GM18519 (cell line): Measurements from ENCODE around the gene SYNDIG1L.

Experiments used
- ATAC-seq: cut with Tn5 transposase; IDR thresholded peaks from one replicate; pipeline ENCODE4 v1.9.1; 2021; ENCODE audit warnings: mild to moderate bottlenecking, moderate library complexity; ENCODE audit not compliant: unreplicated experiment, low FRiP score

The SYNDIG1L gene

DNA sequence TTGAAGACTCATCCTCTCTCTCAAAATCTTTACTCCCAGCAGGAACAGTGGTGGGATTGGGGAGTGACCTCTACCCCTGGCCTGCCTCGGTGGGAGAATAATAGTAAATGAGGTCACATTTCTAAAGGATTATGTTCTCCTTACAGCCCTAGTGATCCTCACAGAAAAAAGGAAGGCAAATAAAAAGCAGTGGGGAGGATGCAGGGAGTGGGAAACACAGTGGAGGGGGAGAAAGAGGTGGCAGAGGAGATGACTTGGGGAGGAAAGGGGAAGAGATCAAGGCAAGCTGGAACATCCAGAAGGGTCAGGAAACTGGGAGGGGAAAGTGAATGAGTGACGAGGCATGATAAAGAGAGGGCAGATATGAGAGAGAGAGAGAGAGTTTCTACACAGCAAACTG is 8.3 kb upstream of the SYNDIG1L start:
- no peak for ATAC-seq

DNA sequence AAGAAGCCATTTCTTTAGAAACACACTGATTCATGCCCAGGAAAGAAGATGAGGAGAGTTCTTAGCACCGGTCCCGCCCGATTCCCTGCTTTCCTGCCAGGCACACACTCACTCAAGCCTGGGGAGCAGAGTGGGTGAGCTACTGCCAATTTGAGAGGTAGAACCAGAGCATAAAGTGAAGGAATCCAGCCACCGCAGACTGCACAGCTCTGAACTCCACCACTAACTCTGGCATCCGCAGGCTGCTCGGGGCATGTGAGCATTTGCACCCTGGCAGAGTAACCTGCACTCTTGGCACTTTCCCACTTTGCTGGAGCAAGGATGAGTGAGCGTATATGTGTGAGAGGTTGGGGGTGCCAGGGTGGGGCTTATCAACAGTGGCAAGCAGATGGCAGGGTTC is 4.0 kb upstream of the SYNDIG1L start:
- no peak for ATAC-seq

DNA sequence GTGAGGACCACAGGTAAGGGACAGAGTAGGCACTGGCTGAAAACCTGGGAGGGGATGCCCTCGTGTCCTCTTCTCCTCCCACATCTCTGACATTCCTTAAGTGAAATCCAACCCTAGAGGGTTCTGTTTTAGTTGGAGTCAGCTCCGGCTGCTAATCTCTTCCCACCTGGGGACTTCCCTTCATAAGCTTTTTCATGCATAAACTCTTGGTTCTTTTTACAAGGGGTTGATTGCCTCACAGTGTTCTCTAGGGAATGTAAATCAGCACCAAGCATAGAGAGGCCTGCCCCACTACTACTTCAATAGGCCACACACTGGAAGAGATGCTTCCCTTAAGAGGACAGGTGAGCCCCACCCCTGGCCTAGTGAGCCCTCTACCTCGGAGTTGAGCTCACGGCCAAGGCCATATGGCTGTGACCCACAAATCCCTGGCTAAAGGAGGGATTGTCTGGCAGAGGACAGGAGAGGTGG is 3.2 kb upstream of the SYNDIG1L start:
- ATAC-seq = no peak

DNA sequence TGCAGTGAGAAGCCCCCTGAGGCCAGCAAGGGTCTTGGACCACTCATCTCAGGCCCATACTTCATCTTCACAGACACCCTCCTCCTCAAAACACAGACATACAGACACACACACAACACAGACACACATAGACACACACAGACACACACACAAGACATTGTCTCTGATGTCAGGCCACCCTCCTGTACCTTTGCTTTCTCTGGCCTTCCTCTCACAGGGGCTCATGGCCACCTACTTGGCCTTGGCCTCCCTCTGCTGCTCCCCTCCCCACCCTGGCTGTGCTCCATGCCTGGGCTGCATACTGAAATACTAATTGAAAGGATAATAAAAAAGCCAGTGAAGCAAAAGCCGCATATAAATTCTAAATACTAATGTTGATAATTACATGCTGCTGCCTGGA is 1.6 kb upstream of the SYNDIG1L start:
- ATAC-seq = no peak

DNA sequence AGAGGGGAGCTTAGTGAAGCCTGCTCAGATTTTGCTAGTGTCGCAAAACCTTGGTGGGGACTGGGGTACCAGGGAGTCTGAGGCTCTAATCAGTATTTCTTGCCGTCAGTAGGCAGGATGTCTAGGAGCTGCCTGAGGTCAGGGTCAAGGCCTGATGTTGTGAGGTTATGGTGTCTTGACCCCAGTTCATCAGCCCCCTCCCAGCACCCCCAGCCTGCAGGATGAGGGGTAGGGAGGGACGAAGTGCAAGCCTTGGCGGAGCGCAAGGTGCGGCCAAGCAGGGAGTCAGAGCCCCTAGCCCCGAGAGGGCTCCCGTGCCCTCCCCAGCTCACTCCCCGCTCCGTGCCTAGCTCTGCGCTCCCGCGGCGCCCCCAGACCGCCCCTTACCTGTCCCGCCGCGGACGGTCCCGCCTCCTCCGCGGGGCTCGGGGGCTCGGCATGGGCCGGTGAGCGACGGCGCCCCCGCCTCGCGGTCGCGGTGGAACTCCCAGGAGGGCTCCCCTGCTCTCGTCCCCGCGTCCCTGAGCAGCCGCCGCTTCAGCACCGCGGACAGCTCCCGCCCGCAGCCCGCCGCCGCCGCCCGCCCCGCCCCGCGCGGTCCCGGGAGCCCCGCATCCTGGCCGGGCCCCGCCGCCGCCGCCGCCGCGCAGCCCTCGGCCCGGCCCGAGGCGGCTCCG is 347 bp downstream of the SYNDIG1L start:
- ATAC-seq = no peak

DNA sequence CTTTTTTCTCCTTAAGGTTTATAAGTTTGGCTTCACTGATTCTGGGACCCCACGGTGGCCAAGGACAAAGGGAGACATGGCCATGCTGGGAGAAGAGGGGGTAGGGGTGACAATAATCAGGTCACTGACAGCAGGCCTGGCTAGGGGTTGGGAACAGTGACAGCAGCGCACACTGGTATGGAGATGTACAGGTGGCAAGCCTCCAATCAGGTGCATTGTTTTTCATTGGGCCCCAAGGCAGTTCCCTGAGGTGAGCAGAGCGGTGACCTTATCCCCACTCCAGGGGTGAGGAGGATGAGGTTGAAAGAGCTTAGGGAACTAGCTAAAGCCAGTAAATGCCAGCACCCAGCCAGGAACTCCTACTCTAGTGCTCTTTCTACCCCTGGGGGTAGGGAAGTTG is 1.4 kb downstream of the SYNDIG1L start:
- ATAC-seq = no peak

DNA sequence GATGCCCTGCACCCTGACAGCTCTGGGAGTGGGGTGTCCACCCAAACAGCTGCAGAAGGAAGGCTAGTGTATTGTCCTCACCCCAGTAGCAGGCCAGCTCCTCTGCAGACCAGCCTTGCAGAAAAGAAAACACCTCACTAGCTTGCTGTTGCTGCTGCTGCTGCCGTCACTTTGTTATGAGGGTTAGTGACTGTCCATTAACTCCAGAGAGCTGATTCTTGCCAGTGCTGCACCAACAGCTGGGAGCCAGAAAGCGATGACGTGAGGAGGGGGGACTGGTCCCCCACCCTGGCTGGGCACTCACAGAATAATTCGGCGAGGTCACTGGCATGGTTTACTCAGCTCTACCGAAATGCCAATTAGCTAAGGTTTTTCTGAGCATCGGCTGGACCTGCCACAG is 2.8 kb downstream of the SYNDIG1L start:
- no peak for ATAC-seq

DNA sequence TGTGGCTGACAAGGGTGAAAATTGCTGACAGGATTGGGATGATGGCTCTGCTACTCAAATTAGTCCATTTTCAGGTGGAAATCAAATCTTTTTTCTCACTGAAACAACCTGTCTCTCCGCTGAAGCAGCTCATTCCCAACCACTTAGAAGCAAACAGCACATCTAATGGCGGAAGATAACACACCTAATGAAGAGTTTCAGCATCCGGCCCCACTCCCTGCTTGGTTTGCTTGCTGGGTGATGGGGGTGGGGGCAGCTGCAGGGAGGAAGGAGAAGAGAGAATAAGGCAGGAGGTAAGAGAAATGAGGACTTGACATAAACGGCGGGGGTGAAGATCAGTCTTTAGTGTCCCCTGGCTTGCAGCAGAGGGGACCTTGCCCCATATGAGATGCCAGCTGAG is 4.0 kb downstream of the SYNDIG1L start:
- no peak for ATAC-seq

DNA sequence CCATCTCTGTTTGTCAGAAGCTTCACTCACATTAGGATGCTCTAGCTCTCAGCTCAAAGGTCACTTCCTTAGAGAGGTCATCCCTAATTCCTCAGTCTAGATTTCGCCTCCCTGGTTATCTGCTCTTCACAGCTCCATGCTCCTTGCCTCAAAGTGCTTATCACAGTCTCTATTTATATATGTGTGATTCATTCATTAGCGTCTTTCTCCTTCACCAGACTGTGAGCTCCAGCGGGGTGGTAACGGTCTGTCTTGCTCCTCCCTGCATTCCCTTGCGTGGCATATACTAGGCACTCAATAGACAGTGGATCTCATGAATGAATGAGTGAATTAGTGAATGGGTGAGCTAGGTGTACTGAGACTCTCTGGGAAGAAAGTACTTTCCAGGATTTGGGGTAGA is 6.9 kb downstream of the SYNDIG1L start:
- ATAC-seq = no peak

DNA sequence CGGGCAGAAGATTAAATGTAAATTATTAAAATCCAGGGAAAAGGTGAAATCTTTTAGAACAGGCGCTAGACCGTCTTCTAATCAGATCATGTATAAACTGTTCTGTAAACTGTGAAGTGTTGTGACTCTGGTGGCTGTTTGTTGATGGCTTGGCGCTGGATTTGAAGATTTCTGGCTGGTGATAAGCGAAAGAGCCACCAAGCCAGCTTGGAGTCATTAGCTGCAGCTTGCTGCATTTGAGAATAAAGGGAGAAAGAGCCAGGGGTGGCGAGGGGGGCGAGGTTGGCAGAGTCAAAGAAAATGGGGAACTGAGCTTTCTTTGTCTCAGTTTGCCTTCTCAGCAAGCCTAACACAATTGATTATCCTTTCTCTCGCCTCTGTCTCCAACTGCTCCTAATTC is 8.0 kb downstream of the SYNDIG1L start:
- no peak for ATAC-seq

DNA sequence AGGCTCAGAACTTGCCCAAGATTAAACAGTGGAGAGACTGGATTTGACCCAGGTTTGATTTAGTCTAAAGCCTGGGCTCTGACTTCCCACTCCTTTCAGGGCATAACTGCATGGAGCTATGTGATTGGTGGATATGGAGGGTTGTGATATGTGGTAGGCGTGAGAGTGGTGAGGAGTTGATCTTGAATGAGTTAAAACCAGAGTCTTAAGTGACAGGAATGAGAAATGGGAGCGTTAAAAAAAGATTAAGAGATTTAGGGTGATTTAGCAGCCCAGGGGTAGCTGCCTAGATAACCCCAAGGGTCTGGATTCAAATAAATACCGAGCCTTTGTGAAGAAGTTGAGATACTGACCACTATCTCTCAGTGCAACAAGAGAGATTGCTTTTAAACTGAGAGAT is 8.4 kb downstream of the SYNDIG1L start:
- no peak for ATAC-seq

DNA sequence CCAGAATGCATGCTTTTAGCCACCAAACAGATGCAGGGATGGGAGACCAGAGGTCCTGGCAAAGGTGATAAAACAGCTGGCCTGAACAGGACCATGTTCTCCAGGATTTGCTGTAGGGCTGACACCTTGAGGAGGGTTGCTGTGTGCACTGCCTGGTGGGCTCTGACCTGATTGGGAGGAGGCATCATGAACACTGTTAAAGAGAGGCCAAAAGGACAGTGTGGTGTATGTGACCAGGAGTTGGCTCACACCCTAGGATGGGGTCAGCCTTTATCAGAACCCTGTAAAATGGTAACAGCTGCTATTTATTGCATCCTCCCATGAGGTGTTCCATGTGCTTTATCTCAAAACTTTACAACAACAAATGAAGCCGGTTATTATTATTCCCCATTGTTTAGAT is 8.8 kb downstream of the SYNDIG1L start:
- ATAC-seq = no peak

DNA sequence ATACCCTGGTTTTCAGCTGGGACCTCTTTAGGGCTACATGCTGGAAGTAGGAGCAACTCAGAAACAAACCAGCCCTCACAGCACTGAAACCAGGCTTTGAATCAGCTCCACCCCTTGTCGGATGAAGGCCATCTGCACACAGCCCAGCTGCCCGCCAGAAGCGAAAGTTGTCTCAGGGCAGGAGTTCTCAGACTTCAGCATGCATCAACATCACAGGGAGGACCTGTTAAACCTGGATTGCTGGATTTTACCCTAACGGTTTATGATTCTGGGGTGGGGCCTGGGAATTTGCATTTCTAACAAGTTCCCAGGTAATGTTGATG is 10.9 kb downstream of the SYNDIG1L start:
- ATAC-seq = no peak

DNA sequence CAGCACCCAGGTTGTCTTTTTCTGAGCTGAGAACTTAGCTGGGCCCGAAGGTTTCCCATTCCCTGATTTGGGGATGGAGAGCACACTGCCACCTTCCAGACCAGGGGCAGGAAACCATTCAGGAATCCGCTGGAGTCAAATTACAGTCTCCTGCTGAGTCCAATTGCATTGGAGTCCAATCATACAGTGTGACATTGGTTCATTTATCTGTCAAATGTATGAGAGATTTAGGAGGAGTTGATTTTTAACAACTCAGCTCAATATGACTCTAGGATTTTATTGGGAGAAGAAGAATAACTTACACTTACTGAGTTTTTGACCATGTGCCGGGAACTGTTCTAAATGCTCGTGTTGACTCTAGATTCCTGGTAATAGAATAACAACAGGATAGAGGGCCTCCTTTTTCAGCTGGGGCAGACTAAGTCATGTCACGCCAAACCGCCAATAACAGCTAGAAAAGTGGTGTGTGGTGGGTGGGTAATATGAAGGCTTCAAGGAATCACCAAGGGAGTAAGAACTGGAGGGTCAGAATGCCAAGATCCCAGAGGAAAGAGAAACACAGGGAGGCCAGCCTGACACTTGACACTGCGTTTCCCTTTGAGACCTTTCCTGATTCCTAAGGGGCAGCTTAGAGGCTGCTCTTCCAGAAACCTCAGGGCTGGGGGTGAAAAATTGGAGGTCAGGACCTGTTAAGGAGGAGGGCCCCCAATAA is 11.5 kb downstream of the SYNDIG1L start:
- ATAC-seq = no peak

DNA sequence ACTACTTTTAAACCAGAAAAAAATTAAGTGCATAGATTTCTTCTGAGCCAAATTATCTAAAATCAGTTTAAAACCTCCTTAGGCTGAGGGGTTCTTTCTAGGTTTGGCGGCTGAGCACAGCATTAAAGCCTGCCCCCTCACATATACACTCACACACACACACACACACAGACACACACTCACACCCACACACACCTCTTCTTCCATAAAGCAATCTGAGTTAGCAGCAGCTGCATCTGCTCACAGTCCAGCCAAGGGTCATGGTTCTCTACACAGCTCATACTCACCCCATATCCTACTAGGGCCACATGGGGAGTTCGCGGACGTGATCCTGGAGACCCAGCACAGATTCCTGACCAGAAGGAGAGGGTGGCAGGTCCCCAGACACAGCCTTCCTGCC is 12.4 kb downstream of the SYNDIG1L start:
- no peak for ATAC-seq

DNA sequence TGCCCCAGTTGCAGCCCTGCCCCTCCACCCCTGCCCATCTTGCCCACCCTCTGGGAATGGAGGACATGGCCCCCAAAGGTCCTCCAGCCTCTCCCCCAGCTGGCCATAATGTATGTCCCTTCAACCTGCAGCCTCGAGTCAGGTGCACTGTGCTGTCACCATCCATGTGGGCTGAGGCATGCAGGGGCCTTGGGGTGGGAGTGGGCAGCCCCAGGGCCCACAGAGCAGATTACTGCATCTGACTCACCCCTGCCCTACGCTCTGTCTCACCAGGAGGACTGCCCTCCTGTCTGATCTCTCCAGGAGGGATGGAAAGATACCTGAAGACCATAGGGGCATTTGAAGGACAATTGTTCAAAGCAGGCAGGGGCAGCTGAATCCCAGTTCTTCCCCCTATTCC is 13.3 kb downstream of the SYNDIG1L start:
- no peak for ATAC-seq

DNA sequence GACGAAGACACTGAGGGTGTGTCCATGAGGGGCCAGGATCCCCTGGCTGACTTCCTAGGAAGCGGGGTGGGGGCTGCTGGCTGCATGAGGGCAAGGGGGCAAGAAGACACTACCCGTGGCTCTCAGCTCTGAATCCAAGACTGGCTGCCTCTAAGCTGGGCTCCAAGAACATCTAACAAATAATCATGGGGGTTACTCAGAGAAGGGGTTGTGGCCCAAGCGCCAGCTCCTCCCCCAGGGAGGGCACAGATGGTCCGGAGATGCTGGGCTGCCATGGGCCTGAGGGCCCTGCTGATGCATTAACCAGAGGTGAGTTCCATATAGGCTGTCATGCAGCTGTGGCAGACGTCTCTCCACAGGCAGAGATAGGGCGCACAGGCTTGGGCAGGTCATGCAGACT is 14.3 kb downstream of the SYNDIG1L start:
- no peak for ATAC-seq

DNA sequence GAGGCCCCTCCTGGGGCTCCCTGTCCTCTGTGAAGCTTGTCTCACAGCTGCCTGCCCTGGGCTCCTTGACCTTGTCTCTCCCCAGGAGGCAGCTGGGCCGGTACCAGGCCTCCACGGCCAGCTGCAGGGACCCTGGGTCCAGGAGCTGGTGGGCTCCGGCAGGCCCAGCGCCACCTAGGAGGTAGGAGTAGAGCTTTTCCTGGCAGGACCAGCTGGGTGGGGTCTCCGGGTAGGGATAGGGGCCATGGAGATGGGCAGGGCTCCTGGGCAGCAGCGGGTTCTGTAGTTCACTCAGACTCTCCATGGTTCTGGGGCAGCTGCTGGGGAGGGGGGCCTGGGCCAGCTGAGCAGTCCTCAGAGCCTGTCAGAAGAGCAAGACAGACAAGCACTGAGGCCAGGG is 16.6 kb downstream of the SYNDIG1L start:
- no peak for ATAC-seq

DNA sequence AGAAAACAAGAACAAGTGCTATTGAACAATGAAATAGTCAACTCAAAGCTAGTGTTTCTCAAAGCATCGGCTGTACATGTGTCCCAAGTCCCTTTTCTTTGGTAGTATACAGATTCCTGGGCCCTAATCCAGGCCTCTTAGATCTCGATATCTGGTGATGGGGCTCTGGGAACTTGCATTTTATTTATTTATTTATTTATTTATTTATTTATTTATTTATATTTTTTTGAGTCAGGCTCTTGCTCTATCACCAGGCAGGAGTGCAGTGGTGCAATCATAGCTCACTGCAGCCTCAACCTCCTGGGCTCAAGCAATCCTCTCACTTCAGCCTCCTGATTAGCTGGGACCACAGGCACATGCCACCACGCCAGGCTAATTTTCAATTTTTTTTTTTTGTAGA is 17.1 kb downstream of the SYNDIG1L start:
- no peak for ATAC-seq

DNA sequence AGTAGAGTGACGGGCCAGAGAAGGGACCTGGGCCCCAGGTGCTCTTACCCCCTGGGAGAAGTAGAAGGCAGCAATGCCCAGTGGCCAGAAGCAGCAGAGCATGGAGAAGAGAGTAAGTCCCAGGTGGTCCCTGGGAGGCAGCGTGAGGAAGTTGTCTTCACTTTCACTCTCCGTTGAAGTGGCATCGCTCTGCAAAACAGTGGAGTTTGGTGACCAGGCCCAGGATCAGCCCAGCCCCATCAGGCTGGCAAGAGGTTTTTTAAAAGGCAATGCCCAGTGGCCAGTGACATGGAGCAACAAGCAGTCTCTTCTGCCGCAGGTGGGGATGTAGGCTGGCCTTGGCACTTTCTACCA is 18.2 kb downstream of the SYNDIG1L start:
- no peak for ATAC-seq

DNA sequence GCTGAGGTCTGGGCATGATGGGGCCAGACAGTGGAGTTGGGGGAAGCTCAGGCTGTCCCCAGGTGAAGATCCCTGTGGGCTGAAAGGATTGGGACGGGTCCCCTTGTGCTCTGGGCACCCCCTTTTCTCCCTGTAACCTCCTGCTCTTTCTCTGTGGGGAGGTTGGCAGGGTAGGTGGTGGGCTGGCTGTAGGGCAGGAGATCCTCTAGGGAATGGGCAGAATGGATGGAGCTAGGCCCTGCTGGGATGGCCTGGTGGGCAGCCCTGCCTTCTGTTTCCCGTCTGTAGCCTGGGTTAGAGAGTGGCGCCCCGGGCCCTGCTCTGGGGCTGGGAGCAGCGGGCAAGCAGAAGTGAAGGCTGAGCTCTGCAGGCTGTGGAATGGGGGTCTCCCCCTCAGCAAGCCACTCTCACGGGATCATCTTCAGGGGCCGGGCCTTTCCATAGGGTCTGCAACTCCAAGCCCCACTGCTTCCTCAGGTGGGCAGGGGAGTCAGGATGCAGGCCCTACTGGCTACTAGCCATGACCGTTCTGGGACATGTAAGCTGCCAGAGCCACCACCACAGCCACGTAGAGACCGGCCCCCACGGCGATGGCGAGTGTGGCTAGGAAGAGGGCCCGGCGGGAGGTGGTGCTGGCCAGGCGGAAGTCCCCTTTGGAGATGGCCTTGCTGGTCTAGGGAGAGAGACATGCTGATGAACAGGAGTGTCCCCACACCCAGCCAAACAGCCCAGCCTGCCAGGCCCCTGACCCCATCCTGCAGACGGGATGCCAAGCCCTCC is 18.8 kb downstream of the SYNDIG1L start:
- ATAC-seq = no peak

DNA sequence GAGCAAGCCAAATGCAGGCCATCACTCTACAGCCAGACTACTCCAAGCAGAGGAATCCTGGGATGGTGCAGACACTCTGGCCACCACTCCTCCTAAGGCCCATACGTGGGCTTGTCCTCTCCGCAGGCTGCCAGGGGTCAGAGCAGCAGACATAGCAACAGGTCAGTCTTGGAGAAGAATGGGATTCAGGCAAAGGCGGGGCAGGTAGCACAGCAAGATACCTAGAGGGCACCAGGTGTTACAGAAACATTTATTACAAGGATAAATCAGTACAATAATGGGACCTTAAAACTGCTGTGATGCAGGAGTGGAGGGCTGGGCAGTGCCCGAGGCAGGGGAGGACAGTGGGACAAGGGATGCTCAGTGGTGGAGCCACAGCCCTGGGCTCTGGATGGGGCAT is 20.3 kb downstream of the SYNDIG1L start:
- no peak for ATAC-seq
